Keratinocyte (primary cell): Measurements from ENCODE around the gene ERBB2.

ENCODE experiments used
- EZH2 ChIP-seq: IDR thresholded peaks from one replicate; pipeline ENCODE4 v1.6.1; 2012; ENCODE audit warnings: inconsistent platforms, mild to moderate bottlenecking, low read length, moderate library complexity
- TF ChIP-seq, protein P1 (sequence below), 3 experiments: IDR thresholded peaks in 1 of 3; conservative IDR thresholded peaks in 1 of 3; optimal IDR thresholded peaks in 1 of 3; 2 replicates in 2 of 3; 3 replicates in 1 of 3; pipeline versions ENCODE3 to v1.5.1; 2011; ENCODE audit warnings: low read length in 3 of 3, mild to moderate bottlenecking in 3 of 3, moderate library complexity in 2 of 3, control low read depth in 1 of 3, inconsistent platforms in 1 of 3; ENCODE audit not compliant: insufficient read depth in 2 of 3; ENCODE audit errors: extremely low read depth in 1 of 3

DNA sequence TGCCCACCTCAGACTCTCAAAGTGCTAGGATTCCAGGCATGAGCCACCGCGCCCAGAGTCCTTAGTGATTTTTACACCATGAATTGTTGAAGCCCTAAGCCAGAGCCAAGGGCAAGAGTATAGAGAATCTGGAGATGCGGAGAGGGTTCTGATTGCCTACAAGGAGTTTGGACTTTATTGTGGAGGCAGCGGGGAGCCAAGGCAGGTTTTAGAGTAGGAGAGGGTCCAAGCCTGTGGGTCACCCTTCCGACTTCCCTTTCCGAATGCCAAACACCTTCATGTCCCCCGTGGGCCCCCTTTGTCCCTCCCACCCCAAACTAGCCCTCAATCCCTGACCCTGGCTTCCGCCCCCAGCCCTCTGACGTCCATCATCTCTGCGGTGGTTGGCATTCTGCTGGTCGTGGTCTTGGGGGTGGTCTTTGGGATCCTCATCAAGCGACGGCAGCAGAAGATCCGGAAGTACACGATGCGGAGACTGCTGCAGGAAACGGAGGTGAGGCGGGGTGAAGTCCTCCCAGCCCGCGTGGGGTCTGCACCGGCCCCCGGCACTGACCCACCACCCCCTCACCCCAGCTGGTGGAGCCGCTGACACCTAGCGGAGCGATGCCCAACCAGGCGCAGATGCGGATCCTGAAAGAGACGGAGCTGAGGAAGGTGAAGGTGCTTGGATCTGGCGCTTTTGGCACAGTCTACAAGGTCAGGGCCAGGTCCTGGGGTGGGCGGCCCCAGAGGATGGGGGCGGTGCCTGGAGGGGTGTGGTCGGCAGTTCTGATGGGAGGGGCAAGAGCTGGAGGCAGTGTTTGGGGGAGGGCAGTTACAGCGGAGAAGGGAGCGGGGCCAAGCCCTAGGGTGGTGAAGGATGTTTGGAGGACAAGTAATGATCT lies 23.3 kb downstream of the ERBB2 start:
- TF ChIP-seq EZH2: no peak
- TF ChIP-seq, protein P1, sequence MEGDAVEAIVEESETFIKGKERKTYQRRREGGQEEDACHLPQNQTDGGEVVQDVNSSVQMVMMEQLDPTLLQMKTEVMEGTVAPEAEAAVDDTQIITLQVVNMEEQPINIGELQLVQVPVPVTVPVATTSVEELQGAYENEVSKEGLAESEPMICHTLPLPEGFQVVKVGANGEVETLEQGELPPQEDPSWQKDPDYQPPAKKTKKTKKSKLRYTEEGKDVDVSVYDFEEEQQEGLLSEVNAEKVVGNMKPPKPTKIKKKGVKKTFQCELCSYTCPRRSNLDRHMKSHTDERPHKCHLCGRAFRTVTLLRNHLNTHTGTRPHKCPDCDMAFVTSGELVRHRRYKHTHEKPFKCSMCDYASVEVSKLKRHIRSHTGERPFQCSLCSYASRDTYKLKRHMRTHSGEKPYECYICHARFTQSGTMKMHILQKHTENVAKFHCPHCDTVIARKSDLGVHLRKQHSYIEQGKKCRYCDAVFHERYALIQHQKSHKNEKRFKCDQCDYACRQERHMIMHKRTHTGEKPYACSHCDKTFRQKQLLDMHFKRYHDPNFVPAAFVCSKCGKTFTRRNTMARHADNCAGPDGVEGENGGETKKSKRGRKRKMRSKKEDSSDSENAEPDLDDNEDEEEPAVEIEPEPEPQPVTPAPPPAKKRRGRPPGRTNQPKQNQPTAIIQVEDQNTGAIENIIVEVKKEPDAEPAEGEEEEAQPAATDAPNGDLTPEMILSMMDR (optimal IDR thresholded peaks at IDR 0.05 in 1 of 3, IDR thresholded peaks at IDR 0.05 in 1 of 3, conservative IDR thresholded peaks at IDR 0.05 in 1 of 3; ENCODE audit: extremely low read depth in 1 of 3, insufficient read depth in 2 of 3, low read length in 3 of 3): no peak
